ENCODE measurements around the gene CIDEC. TPM values are rescaled to one million over a fixed set of nuclear protein-coding genes. Genes with fewer than 3 reads are reported as not detected.

Gene CIDEC
- total and polyA plus RNA-seq, 2 of the 13 experiments (the other 11 are each of a cell fraction or from before 2014, with no cell fraction given): 2.5 to 10.4 TPM

GRCh38 chr3:9916734-9917680 is 37.0 kb upstream of the CIDEC start, which contains the start of gene IL17RC (continued):
- TF ChIP-seq ZNF660 (CRISPR knock-in tag; IDR thresholded peaks at IDR 0.05; ENCODE audit: borderline replicate concordance, low read depth) (no peak), RNF2 (conservative IDR thresholded peaks at IDR 0.05; ENCODE audit: low read depth) (no peak), ATF7-NPFF (CRISPR knock-in tag; IDR thresholded peaks at IDR 0.05; ENCODE audit: low read depth) (peak; percentile 86), ZNF883 (CRISPR knock-in tag; IDR thresholded peaks at IDR 0.05; ENCODE audit: not compliant biosample characterization) (no peak), FOXA3 (CRISPR knock-in tag; IDR thresholded peaks at IDR 0.05) (no peak), ELF1 (CRISPR knock-in tag; IDR thresholded peaks at IDR 0.05) (no peak), KLF15 (CRISPR knock-in tag; IDR thresholded peaks at IDR 0.05; ENCODE audit: borderline replicate concordance) (no peak), KLF12 (CRISPR knock-in tag; IDR thresholded peaks at IDR 0.05; ENCODE audit: borderline replicate concordance) (no peak), ZXDC (CRISPR knock-in tag; IDR thresholded peaks at IDR 0.05) (no peak), DMTF1 (CRISPR knock-in tag; IDR thresholded peaks at IDR 0.05) (no peak), MAF1 (CRISPR knock-in tag; IDR thresholded peaks at IDR 0.05; ENCODE audit: borderline replicate concordance) (no peak), MAFF (IDR thresholded peaks at IDR 0.05; ENCODE audit: low read depth, low read length) (no peak), TRIM22 (IDR thresholded peaks at IDR 0.05) (no peak)
- TF ChIP-seq, protein P1, sequence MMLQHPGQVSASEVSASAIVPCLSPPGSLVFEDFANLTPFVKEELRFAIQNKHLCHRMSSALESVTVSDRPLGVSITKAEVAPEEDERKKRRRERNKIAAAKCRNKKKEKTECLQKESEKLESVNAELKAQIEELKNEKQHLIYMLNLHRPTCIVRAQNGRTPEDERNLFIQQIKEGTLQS (CRISPR knock-in tag; IDR thresholded peaks at IDR 0.05): no peak
- TF ChIP-seq, protein P2, sequence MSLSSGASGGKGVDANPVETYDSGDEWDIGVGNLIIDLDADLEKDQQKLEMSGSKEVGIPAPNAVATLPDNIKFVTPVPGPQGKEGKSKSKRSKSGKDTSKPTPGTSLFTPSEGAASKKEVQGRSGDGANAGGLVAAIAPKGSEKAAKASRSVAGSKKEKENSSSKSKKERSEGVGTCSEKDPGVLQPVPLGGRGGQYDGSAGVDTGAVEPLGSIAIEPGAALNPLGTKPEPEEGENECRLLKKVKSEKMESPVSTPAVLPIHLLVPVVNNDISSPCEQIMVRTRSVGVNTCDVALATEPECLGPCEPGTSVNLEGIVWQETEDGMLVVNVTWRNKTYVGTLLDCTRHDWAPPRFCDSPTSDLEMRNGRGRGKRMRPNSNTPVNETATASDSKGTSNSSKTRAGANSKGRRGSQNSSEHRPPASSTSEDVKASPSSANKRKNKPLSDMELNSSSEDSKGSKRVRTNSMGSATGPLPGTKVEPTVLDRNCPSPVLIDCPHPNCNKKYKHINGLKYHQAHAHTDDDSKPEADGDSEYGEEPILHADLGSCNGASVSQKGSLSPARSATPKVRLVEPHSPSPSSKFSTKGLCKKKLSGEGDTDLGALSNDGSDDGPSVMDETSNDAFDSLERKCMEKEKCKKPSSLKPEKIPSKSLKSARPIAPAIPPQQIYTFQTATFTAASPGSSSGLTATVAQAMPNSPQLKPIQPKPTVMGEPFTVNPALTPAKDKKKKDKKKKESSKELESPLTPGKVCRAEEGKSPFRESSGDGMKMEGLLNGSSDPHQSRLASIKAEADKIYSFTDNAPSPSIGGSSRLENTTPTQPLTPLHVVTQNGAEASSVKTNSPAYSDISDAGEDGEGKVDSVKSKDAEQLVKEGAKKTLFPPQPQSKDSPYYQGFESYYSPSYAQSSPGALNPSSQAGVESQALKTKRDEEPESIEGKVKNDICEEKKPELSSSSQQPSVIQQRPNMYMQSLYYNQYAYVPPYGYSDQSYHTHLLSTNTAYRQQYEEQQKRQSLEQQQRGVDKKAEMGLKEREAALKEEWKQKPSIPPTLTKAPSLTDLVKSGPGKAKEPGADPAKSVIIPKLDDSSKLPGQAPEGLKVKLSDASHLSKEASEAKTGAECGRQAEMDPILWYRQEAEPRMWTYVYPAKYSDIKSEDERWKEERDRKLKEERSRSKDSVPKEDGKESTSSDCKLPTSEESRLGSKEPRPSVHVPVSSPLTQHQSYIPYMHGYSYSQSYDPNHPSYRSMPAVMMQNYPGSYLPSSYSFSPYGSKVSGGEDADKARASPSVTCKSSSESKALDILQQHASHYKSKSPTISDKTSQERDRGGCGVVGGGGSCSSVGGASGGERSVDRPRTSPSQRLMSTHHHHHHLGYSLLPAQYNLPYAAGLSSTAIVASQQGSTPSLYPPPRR (CRISPR knock-in tag; IDR thresholded peaks at IDR 0.05; ENCODE audit: borderline replicate concordance): no peak

Measured in HepG2 (cell line).